Keratinocyte (primary cell): ENCODE results near the gene TENM3. TPM values are rescaled to one million over a fixed set of nuclear protein-coding genes. Genes with fewer than 3 reads are reported as not detected.

ENCODE experiments used
- DNase-seq: peaks from one replicate; pipeline ENCODE4 v3.0.0-alpha.2; 2011; ENCODE audit warnings: low read depth, missing footprints, low spot score
- FAIRE-seq: peaks from 2 replicates; lab custom pipeline; 2011; peaks lifted over from hg19 to GRCh38; lab: Jason Lieb, UNC
- H2AFZ ChIP-seq: 2 replicates; pipeline ENCODE4 v1.6.0; 2012; ENCODE audit warnings: low read length, control low read depth, inconsistent platforms; ENCODE audit not compliant: control insufficient read depth
- H3K27ac ChIP-seq: 2 replicates; pipeline ENCODE4 v1.5.1; 2011; ENCODE audit warnings: low read length; ENCODE audit not compliant: control insufficient read depth, insufficient read depth
- H3K27me3 ChIP-seq: 3 replicates; pipeline ENCODE4 v1.6.0; 2011; ENCODE audit warnings: low read length; ENCODE audit not compliant: control insufficient read depth, insufficient read depth; ENCODE audit errors: extremely low read depth
- H3K36me3 ChIP-seq, 2 experiments: 2 replicates in 1 of 2; 3 replicates in 1 of 2; pipeline ENCODE4 v1.5.1; 2011; ENCODE audit warnings: low read length in 2 of 2, mild to moderate bottlenecking in 1 of 2; ENCODE audit not compliant: control insufficient read depth in 2 of 2, insufficient read depth in 2 of 2; ENCODE audit errors: extremely low read depth in 1 of 2
- H3K4me1 ChIP-seq: 3 replicates; pipeline ENCODE4 v1.5.1; 2011; ENCODE audit warnings: low read length; ENCODE audit not compliant: control insufficient read depth, insufficient read depth; ENCODE audit errors: extremely low read depth
- H3K4me2 ChIP-seq: 3 replicates; pipeline ENCODE4 v1.6.0; 2011; ENCODE audit warnings: low read depth, low read length; ENCODE audit not compliant: control insufficient read depth, insufficient read depth; ENCODE audit errors: extremely low read depth
- H3K4me3 ChIP-seq, 3 experiments: fragments of 200-600 bp in 1 of 3; sonication (generic) in 1 of 3; 2 replicates in 2 of 3; 3 replicates in 1 of 3; pipeline ENCODE4 v1.5.1; 2011 to 2016; ENCODE audit warnings: low read length in 3 of 3, mild to moderate bottlenecking in 3 of 3, control low read depth in 2 of 3, inconsistent platforms in 1 of 3, low read depth in 1 of 3, mixed read lengths in 1 of 3, mixed run types in 1 of 3, moderate library complexity in 1 of 3; ENCODE audit not compliant: control insufficient read depth in 2 of 3, insufficient read depth in 2 of 3; ENCODE audit errors: extremely low read depth in 1 of 3
- H3K79me2 ChIP-seq: 2 replicates; pipeline ENCODE4 v1.6.0; 2012; ENCODE audit warnings: low read length; ENCODE audit not compliant: control insufficient read depth, insufficient read depth
- H3K9ac ChIP-seq: 3 replicates; pipeline ENCODE4 v1.6.0; 2011; ENCODE audit warnings: low read length; ENCODE audit not compliant: control insufficient read depth, insufficient read depth; ENCODE audit errors: extremely low read depth
- H3K9me1 ChIP-seq: 3 replicates; pipeline ENCODE4 v1.6.0; 2011; ENCODE audit warnings: low read length; ENCODE audit not compliant: control insufficient read depth, insufficient read depth; ENCODE audit errors: extremely low read depth
- H3K9me3 ChIP-seq: 2 replicates; pipeline ENCODE4 v1.5.1; 2012; ENCODE audit warnings: low read depth, low read length; ENCODE audit not compliant: control insufficient read depth
- H4K20me1 ChIP-seq: 3 replicates; pipeline ENCODE4 v1.6.0; 2011; ENCODE audit warnings: low read length; ENCODE audit not compliant: control insufficient read depth, insufficient read depth; ENCODE audit errors: extremely low read depth
- EZH2 ChIP-seq: IDR thresholded peaks from one replicate; pipeline ENCODE4 v1.6.1; 2012; ENCODE audit warnings: inconsistent platforms, mild to moderate bottlenecking, low read length, moderate library complexity
- dilution Hi-C: fragments of 300-500 bp; cut with MboI; formaldehyde crosslinking; loops from one replicate; pipeline ENCODE4 v1.7.0; 2020; ENCODE audit warnings: low sequenced_read_pairs; ENCODE audit not compliant: extremely low pct_ligation_motif_present
- polyA plus RNA-seq, 5 experiments: library from polyadenylated mRNA; depleted of rRNA in 3 of 5; stranded (reverse) in 3 of 5; stranded (forward) in 1 of 5; unstranded in 1 of 5; fragments of >200 nt; gene quantifications; 1 replicate in 1 of 5; 2 replicates in 3 of 5; 3 replicates in 1 of 5; pipeline versions ENCODE4 v1.2.1 to v1.2.3, GENCODE V29; 2011 to 2012; ENCODE audit warnings: missing spikeins in 2 of 5, low read depth in 1 of 5, low replicate concordance in 1 of 5
- TF ChIP-seq, protein P1 (sequence below), 3 experiments: IDR thresholded peaks in 1 of 3; conservative IDR thresholded peaks in 1 of 3; optimal IDR thresholded peaks in 1 of 3; 2 replicates in 2 of 3; 3 replicates in 1 of 3; pipeline versions ENCODE3 to v1.5.1; 2011; ENCODE audit warnings: low read length in 3 of 3, mild to moderate bottlenecking in 3 of 3, moderate library complexity in 2 of 3, control low read depth in 1 of 3, inconsistent platforms in 1 of 3; ENCODE audit not compliant: insufficient read depth in 2 of 3; ENCODE audit errors: extremely low read depth in 1 of 3

Gene TENM3
- polyA plus RNA-seq, 1 donor (not counting 4 experiments of a cell fraction or from before 2014, with no cell fraction given), result 17.0 TPM

DNA sequence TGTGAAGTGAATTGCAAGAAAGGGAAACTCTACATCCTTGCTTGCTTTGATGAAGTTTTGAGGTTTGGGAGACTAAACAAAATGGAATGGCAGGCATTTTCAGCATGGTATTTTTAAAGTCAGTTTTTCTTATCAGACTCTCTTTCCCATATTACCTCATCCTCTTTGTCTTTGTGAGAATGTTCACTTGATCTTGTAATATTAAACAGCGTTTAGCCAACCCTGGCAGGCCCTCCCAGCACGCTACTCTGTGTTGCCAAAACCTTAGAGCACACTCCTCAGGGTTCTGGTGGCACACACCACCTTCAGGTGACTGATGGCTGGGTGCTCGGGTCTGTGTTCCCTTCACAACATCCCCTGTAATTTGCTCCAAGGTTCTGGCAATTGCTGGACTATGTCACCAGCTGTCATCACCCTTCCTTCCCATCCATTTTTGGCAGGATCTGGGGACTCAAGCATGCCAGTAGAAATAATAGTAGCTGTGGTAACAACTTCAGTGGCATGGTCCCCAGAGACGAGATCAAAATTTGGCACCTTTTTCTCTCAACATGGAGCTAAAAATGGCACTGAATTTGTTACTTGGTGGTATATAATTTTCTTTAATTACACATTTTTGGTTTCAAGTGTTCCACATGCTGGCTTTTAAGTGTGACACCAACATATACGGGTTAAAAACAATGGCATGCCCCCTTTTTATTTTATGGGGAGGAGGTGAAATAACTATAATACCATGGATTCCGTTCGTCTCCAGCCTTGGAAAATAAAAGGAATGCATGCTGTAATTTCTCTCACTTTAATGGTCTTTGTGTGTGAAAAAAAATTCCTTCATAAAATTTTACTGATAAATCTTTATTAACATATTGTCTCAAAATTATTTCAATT, 400.8 kb downstream of the TENM3 start:
- dilution Hi-C loops, result no loop called here

DNA sequence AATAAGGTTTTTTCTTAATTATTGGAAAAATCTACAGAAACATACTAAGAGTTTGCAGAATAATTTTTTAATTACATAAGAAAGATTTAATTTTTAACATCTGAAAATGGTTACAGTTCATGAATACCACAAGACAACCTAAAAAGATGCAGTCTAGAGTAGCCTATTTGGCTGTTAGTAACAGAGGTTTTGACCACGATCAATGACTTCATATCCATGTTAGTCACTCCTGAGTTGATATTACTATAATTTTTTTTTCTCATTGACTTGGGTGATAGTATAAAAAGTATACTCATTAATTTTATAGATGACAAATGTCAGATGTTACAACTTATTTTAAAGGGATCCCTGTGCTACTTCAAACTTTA, 401.5 kb downstream of the TENM3 start:
- H3K27ac ChIP-seq, result no peak overlapping the region
- H3K4me2 ChIP-seq, result no peak overlapping the region
- H3K9ac ChIP-seq, result no peak overlapping the region
- FAIRE-seq (no peak), DNase-seq (no peak)
- H2AFZ ChIP-seq, result no peak overlapping the region
- no peaks in the 10 kb centered on the region for H4K20me1 ChIP-seq
- H3K4me3 ChIP-seq, result no peak overlapping the region
- no peaks in the 10 kb centered on the region for H3K36me3 ChIP-seq
- TF ChIP-seq EZH2, result no peak
- TF ChIP-seq, protein P1, sequence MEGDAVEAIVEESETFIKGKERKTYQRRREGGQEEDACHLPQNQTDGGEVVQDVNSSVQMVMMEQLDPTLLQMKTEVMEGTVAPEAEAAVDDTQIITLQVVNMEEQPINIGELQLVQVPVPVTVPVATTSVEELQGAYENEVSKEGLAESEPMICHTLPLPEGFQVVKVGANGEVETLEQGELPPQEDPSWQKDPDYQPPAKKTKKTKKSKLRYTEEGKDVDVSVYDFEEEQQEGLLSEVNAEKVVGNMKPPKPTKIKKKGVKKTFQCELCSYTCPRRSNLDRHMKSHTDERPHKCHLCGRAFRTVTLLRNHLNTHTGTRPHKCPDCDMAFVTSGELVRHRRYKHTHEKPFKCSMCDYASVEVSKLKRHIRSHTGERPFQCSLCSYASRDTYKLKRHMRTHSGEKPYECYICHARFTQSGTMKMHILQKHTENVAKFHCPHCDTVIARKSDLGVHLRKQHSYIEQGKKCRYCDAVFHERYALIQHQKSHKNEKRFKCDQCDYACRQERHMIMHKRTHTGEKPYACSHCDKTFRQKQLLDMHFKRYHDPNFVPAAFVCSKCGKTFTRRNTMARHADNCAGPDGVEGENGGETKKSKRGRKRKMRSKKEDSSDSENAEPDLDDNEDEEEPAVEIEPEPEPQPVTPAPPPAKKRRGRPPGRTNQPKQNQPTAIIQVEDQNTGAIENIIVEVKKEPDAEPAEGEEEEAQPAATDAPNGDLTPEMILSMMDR (optimal IDR thresholded peaks at IDR 0.05 in 1 of 3, IDR thresholded peaks at IDR 0.05 in 1 of 3, conservative IDR thresholded peaks at IDR 0.05 in 1 of 3; ENCODE audit: extremely low read depth in 1 of 3, insufficient read depth in 2 of 3, low read length in 3 of 3), result no peak
- H3K79me2 ChIP-seq, result no peaks in the 10 kb centered on the region
- no peaks in the 10 kb centered on the region for H3K27me3 ChIP-seq
- H3K4me1 ChIP-seq, result peaks cover 2% of the 10 kb centered on the region
- no peaks in the 10 kb centered on the region for H3K9me1 ChIP-seq
- dilution Hi-C loops, result no loop called here
- peaks cover 2% of the 10 kb centered on the region for H3K9me3 ChIP-seq

More for the DNA sequence above, 400.8 kb downstream of the TENM3 start:
- no peak for TF ChIP-seq EZH2
- TF ChIP-seq, protein P1 (optimal IDR thresholded peaks at IDR 0.05 in 1 of 3, IDR thresholded peaks at IDR 0.05 in 1 of 3, conservative IDR thresholded peaks at IDR 0.05 in 1 of 3; ENCODE audit: extremely low read depth in 1 of 3, insufficient read depth in 2 of 3, low read length in 3 of 3), result no peak
- H3K36me3 ChIP-seq, result no peaks in the 10 kb centered on the region
- no peaks in the 10 kb centered on the region for H3K9me1 ChIP-seq
- H3K79me2 ChIP-seq, result no peaks in the 10 kb centered on the region
- no peak for DNase-seq
- no peak overlapping the region for H3K9ac ChIP-seq
- H3K27ac ChIP-seq, result no peak overlapping the region
- H3K4me3 ChIP-seq, result no peak overlapping the region
- H3K9me3 ChIP-seq, result peaks cover 2% of the 10 kb centered on the region
- H3K4me2 ChIP-seq, result no peak overlapping the region
- H3K4me1 ChIP-seq, result peaks cover 2% of the 10 kb centered on the region
- H4K20me1 ChIP-seq, result no peaks in the 10 kb centered on the region
- H2AFZ ChIP-seq, result no peak overlapping the region
- peak; percentile 29 for FAIRE-seq
- no peaks in the 10 kb centered on the region for H3K27me3 ChIP-seq
